GM12873 (cell line): ENCODE results near the gene UBXN10.

ENCODE experiments used
- TF ChIP-seq, protein P1 (sequence below): IDR thresholded peaks from 2 replicates; pipeline ENCODE4 v1.5.1; 2012; ENCODE audit warnings: low read depth, mild to moderate bottlenecking, moderate library complexity, low read length, control low read depth; ENCODE audit not compliant: insufficient read depth; ENCODE audit errors: missing control alignments

UBXN10 gene

GRCh38 chr1:20168564-20169491 is 17.1 kb upstream of the UBXN10 start:
- TF ChIP-seq, protein P1, sequence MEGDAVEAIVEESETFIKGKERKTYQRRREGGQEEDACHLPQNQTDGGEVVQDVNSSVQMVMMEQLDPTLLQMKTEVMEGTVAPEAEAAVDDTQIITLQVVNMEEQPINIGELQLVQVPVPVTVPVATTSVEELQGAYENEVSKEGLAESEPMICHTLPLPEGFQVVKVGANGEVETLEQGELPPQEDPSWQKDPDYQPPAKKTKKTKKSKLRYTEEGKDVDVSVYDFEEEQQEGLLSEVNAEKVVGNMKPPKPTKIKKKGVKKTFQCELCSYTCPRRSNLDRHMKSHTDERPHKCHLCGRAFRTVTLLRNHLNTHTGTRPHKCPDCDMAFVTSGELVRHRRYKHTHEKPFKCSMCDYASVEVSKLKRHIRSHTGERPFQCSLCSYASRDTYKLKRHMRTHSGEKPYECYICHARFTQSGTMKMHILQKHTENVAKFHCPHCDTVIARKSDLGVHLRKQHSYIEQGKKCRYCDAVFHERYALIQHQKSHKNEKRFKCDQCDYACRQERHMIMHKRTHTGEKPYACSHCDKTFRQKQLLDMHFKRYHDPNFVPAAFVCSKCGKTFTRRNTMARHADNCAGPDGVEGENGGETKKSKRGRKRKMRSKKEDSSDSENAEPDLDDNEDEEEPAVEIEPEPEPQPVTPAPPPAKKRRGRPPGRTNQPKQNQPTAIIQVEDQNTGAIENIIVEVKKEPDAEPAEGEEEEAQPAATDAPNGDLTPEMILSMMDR, result no peak

- TF ChIP-seq, protein P1, result no peak
Observed at GRCh38 chr1:20169932-20170331, 16.0 kb upstream of the UBXN10 start.

- TF ChIP-seq, protein P1, result no peak
Observed at GRCh38 chr1:20172033-20172590, 13.8 kb upstream of the UBXN10 start.

GRCh38 chr1:20174937-20175666 is 10.8 kb upstream of the UBXN10 start:
- TF ChIP-seq, protein P1, result no peak

GRCh38 chr1:20178634-20179370 is 7.1 kb upstream of the UBXN10 start:
- TF ChIP-seq, protein P1, result no peak

DNA sequence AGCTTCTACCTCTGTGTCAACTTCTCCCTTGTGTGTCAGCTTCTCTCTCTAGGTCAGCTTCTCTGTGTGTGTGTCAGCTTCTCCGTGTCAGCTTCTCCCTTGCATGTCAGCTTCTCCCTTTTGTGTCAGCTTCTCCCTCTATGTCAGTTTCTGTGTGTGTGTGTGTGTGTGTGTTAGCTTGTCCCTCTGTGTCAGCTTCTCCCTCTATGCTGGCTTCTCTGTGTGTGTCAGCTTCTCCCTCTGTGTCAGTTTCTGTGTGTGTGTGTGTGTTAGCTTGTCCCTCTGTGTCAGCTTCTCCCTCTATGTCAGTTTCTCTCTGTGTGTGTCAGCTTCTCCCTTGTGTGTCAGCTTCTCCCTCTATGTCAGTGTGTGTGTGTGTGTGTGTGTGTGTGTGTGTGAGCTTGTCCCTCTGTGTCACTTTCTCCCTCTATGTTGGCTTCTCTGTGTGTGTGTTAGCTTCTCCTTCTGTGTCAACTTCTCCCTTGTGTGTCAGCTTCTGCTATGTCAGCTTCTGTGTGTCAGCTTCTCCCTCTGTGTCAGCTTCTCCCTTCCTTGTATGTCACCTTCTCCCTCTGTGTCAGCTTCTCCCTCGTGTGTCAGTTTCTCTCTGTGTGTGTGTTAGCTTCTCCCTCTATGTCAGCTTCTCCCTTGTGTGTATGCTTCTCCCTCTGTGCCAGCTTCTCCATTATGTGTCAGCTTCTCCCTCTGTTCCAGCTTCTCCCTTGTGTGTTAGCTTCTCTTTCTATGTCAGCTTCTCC is 6.3 kb upstream of the UBXN10 start:
- TF ChIP-seq, protein P1, result no peak
